Measurements from ENCODE around the gene TXK.
"Not testable (repeated sequence)": the region's sequence is repeated elsewhere in the genome, so short reads cannot be mapped to it uniquely, and the experiment has no call there.

The TXK gene

DNA sequence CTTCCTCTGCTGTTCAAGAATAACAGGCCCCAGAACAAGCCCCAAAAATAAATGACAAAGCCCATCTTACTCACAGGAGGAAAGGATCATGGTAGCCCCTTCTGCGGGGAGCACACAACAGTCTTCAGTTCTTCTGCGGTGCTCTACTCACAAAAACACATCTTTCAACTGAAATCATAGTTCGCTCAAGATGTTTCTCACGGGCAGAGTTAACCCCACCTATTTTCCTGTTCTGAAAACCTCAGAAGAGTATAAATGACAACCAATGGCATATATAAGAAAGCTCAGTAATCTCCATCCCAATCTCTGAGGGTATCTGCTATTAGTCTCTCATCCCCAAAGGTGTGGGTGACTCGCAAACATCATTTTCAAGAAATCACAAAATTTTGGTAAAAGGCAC lies at the start of gene TXK:
Gene TXK, minus strand, starts transcription at position 170 of the 400 bp plus-strand sequence. Its CDS starts 80 bp downstream, at position 90.
- no peak for DNase-seq

DNA sequence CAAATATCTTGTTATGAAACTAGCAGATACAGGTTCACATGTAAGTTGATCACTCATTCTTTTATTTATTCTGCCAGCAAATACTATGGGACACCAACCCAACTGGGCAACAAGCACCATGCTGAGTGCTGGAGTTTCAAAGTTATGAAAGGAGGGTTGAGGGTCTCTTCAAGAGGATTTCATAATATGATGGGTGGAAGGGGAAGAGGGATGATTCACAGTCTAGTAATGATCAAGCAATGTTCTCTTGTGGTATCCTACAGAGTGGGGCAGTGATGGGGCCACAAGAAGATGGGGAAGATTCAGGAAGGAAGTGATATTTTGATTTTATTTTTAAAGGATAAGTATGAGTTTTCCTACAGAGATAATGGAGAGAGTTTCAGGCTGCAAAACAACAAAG lies 46.2 kb upstream of the TXK start:
- no peak for DNase-seq

DNA sequence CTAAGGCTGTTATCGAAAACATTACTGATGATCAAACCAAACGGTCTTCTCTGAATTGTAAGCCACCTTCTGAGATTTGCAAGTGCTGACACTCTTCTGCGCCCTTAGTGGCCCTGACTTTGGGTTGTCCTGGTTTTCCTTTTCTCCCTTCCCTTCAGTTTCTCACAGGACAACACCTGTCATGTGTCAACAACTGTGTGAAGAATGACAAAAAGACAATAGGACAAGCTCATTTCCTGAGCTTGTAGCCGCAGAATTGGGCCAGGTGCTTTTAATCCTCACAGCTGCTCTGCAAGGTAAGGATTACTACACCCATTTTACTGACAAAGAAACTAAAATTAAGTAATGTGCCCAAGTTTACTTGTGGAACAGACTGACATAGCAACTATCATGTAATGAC lies 44.9 kb upstream of the TXK start:
- no peak for DNase-seq

DNA sequence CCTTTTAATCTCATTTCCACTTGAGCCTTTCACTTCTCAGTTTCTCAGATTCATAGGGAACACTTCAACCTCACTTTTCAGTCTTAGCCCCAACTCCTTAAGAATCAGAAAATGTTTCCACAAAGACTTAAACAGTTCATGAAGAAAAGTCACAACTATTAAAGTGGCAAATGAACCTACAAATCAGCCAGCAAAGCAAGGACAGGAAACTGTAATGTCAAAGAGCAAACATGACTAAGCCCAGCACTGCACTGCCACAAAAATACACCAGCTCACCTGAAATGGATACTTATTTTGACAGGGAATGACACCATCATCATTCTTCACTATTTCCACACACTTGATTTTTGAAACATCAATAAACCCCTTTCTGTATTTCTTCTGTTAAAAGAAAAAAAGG lies 41.8 kb upstream of the TXK start:
- no peak for DNase-seq

DNA sequence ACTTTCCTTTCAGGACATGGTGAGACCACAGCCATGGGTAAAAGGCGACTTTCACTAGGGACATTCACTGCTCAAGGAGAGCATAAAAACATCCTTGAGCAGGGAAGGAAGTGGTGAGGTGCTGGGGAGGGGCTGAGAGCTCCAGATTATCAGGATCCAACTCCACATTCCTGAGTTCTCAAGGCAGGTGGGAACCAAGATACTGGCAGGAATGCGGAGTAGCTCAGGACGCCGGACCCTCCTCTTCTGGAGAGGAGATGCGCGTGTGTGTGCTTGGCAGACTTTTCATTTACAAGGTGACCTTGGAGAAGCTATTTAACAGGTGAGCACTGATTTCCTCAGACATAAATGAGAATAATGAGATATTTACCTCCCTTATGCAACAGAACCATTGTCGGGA lies 41.3 kb upstream of the TXK start:
- DNase-seq, result no peak

DNA sequence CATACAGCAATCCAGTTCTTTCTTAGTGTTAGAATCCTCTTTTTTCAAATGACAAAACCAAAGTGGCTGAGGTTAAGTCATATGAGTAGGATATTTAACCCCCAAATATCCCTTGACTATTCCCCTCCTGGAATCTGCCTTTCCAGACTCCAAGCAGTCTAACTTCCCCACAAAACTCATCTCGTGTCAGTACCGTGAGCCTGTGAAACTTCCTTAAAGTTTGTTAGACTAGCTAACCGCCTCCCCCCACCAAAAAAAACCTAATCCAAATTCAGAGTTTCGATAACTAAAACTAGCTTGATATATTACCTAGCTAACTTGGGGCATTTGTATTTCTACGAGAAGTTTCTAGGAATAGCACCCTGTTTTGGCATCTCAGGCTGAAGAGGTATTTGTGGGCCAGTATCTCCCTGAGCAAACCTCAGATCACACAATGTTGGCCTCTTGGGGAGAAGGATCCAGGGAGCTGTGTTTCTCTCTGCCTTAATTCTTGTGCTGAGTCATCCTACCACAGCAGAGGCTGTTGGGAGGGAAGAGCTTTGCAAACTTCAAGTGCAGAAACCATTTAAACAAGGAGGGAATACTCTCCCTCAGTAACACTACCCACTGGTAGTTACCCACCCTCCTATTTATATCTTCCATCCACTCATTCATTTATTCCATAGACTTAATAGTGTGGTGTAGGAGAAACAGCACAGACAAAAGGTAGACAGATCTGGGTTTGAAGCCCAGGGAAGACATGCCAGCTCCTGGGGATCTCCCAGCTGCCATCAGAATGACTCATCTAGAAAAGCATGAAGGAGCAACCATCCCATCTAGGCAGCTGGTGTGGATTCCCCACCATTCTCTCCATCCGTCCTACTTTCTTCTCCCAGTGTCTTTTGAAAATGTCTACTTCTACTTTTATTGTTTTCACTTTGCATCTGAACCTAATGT lies 39.3 kb upstream of the TXK start:
- DNase-seq, result no peak

DNA sequence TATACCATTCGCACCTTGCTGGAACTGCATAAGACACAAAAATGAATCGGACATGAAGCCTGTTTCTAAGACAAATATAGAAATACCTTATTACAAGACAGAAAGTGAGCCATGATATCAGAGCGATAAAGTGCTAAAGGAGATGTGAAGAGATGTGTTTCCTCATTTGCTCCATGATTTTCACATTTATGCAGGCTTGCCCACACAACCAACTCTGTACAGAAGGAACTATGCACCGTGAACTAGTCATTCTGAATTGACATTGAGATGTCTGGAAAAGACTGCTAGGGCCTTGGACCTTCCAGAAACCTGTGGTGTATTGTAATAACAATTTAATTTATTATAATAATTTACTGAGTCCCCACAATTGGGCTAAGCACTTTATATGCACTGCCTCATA lies 38.6 kb upstream of the TXK start:
- DNase-seq, result no peak

DNA sequence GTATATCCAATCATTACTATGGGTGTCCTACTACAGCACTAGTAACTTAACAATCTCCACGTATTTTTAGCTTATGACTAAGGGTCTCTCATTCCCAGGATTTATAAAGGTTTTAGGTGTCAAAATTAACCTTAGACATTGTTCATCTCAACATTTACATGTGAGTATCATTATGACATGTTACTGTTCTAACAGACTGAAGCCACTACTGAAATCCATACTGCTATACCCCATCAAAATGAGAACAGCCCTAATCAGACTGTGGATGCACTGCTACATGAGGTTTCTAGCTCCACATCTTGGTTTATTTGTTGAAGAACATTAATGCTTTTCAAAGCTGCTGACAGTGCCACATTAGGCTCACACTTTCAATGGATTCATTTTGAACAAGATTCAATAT lies 35.6 kb upstream of the TXK start:
- no peak for DNase-seq

DNA sequence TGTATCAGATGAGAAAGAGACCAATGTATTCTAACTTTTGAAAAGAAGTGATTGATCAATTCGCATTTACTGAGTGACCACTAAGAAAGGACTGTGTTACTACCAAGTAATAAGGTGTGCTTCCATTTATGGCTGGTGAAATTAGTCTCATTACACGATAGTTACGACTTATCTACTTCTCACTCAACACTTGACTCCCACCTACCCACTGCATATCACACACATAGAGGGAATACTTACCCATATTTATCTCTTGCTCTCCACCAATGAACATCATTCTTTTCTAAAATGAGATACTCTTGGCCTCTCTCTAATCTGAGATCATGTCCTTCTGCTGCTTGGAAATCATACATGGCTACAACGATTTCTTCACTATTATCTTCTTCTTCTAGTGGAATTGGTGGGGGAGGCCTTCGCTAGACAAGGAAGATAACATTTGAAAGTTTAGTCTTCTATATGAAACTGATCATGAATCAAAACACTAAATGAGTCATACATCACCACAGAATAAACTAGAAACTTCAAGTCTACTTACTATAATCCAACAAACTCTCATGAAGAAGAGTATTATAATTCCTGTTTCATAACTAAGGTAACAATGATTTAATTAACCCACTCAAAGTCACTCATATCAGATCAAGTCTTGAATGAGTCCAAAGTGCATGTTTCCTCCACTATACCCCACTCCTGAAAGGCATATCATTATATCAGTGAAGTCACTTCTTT lies 33.7 kb upstream of the TXK start:
- no peak for DNase-seq

DNA sequence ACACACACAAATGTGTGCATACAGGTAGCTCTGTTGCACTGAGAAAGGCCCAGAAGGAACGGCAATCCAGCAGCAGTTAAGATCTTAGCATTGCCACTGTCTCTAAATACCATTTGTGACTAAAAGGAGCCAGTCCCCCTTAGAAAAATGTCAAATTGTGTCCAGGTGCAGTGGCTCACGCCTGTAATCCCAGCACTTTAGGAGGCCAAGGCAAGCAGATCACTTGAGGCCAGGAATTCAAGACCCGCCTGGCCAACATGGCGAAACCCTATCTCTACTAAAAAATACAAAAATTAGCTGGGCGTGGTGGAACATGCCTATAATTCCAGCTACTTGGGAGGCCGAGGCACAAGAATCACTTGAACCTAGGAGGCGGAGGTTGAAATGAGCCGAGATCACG lies 30.5 kb upstream of the TXK start:
- not testable (repeated sequence) for DNase-seq

DNA sequence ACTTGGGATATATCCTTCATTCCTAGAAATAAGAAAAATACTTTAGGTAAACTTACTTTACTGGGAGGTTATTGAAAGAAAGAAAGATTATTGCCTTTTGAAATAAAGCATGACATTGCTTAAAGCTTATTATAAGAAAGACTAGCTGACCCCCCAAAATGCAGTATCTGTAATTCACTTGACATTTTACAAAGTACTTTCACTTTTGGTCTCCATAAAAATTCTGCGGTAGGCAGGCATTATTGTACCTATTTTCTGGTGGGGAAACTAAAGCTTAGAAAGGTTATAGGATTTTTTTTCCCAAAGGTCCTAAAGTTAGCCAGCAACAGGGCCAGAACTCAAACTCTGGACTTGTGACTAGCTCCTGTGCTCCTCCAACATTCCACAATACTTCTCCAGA lies 29.7 kb upstream of the TXK start:
- no peak for DNase-seq

DNA sequence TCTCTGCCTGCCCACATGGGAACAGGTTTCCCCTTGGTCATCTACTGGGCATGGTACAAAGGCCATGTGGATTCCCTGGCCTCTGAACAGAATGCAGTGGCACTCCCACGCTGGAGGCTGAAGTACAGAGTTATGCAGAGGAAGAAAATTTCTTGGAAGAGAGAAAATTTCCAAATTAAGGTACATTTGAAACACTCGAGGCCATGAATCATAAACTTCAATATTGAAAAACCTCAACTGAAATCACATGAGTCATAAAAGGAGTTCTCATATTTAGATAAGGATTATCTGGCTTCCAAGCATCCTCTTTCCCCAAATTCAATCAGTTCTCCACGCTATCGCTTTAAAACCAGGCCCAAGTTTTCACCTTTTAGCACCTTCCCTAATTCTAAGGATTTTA lies 28.1 kb upstream of the TXK start:
- DNase-seq, result no peak

DNA sequence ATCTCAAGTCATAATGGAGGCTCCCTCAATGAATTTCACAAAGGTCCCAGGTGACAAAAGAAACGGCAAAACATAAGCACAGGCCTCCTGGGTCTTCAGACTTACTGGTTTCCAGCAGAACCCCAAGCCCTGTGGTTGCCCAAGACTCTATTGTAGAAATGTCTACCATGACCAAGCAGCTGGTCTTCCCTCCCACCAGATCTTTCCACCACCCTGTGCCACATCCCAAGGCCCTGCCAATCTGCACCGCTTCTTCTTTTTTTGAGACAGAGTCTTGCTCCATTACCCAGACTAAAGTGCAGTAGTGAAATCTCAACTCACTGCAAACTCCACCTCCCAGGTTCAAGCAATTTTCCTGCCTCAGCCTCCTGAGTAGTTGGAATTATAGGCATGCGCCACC lies 23.2 kb upstream of the TXK start:
- DNase-seq, result no peak

DNA sequence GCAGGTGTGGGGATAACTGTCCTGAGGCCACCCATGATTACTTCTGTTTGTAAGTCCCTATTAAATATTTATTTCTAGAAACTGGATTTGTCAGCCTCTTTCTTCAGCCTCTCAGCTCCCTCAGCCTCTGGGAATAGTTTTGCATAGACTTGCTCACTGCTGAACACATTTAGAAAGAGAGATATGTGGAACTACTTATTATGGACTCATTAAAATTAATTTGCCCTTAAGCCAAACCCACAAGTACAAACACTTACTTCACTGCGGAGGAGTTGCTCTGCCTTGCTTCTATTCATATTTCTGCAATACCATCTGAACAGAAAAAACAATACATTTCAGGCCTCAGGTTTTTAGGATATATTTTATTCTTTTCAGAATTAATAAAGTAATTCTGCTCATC lies 22.4 kb upstream of the TXK start:
- DNase-seq, result no peak

DNA sequence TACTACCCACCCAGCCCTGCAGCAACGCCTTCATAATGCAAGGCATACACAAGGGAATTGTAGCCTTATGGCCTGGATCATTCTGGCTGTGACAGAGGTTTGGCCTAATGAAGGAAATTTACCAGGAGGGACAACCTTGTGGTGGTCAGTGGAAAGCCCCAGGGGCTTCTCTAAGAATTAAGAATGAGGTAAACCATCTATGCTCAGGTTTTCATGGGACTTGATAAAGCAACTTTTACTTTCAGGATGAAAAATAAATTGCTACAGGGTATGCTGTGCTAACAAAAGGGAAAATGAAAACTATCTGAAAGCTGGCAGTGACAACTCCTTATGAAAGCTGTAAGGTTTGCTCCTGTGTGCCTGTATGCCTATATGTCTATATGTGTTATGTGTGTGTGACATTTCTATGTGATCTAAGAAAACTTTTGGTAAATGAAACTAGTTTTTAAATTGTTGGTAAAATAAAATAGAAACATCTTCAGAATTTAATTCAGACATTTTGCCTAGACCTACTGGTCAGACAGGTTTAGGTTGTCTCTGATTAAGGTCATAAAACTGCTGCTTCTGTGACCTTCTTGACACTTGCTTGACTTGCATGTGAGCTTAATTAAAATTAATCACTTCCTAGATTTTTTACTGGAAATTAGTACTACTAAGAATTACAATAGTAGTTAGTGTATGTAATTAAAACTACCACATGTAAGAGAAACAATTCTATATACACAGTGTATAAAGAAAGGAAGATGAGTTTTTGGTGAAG lies 19.9 kb upstream of the TXK start:
- no peak for DNase-seq

DNA sequence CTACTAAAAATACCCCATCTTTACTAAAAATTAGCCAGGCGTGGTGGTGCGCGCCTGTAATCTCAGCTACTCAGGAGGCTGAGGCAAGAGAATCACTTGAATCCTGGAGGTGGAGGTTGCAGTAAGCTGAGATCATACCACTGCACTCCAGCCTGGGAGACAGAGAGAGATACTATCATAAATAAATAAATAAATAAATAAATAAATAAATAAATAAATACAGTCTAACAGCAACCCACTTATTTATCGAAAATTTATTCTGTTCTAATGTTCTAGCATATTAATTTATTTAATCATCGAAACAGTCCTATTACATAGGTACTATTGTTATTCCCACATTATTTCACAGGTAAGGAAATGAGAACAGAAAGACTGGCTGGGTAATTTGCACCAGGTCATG lies 18.2 kb upstream of the TXK start:
- DNase-seq, result no peak

DNA sequence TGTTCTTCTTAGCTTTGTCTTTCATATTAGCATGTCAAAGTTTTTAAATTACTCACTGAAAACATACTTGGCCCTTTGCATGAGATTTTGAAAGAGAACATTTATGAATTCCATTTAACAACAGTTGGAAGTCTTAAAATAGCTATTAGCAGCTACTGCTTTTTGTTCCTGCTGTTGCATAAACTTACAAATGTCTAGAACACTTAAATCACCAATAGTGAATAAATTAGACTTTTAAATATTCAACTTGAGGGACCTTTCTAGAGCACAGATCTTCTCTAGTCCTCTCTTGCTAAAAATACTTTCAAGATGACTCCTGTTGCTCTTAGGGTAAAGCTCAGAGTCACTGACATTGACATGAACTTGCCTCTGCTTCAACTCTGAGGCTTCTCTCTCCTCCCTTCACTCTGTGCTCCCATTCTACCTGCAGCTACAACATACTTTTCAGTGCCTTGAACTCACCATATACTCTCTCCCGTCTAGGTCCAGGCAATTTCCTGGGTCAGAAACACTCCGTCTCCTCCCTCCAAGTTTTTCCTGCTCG lies 15.8 kb upstream of the TXK start:
- DNase-seq, result no peak

DNA sequence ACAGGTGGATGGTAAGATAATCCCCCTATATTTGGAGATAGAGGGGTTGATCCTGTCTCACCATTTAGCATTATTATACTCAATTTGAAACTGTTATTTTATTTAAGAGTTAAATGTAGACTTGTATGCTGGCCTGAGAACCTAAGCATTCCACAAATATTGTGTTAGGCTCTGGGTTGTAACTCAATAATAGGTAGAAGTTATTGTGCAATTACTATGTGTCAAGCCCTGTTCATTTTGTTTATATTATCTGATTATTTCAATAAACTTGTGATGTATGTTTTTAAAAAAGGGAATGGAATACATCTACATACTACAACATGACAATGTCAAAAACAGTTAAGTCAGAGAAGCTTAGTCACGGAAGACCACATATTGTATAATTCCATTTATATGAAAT lies 13.6 kb upstream of the TXK start:
- DNase-seq, result no peak

DNA sequence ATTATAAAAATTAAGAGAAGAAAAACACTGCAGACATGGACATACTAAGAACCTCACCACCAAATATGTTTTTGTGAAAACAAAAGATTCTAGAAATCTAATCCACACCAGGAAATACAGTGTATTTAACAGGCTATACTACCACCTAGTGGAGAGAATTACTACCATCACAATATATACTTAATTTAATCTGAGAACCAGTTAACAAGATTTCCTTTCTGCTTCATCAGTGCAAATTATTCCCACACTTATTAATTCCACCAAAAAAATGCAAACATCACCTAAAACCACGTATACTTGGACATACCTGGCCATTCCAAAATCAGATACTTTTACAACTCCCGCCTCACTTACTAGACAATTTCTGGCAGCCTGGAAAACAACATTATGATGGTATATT lies 7.0 kb upstream of the TXK start:
- DNase-seq, result no peak

DNA sequence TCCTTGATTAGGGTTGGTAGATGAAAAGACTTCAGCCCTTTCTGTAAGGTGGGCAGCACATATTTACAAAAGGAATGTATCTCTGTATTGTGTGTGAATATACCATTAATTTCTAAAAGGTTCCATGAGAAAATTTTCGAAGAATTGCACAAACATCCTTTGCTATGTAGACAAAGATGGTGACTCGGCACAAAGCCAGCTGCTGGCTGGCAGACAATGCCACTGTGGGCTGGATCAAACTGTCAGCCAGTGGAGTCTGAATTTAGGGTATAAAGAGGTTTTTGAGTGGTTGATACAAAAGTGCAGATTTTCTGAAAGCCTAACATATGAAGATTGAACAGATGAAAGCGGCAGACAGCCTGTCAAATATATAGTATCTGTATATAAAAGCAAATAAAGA lies 5.6 kb upstream of the TXK start:
- no peak for DNase-seq

DNA sequence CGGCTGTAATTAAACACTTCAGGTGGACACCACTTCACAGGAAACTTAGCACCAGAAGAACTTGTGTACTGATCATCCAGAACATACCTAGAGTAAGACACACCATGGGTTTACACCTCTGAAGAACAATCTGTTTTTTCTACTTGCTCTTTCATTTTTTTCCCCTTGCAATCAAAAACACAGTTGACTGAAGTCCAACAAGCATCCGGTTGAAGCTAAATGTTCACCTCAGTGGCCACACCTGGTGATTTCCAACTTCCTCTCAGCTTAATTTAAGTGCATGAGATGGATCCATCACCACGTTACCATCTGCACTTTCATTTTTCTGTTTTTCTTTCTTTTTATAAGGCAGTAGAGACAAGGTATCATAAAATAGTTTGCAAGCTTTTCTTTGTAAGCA lies 4.9 kb upstream of the TXK start:
- no peak for DNase-seq

DNA sequence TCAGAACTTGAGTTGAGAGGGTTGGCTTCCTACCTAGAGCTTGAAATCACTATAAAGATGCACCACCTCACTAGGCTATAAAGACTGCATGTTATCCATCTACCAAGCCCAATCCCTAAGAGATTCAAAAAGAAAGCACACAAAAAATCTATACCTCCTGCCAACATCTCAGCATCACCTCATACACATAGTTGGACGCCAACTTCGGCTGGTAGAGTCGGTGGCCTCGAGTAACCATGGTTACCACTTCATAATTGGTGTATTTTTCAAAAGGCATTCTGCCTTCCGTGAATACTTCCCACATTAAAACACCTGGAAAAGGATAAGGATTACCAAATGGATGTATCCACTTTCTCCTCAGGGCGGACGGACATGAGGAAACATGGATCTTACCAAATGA lies 4.5 kb upstream of the TXK start:
- no peak for DNase-seq

DNA sequence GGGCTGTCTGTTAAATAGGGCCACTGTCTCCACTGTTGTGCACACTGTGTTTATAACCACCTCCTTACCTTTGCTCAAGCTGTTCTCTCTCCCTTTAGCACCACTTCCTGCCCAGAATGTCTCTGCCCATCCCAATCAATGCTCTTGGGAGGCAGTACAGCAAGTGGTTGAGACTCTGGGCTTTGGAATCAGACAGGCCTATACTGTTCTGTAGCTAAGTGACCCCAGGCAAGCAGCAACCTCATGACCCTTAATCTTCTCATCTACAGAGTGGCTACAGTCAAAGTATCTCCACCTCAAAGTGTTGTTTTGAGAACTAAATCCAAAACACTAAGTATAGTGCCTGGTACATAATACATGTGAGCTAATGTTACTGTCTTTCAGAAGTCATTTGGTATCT lies 3.8 kb upstream of the TXK start:
- no peak for DNase-seq
